ENCODE results near the gene ATP2C2.

Gene ATP2C2

GRCh38 chr16:84462296-84463210 is 94.2 kb downstream of the ATP2C2 start (continued):
- TF ChIP-seq PATZ1 (CRISPR knock-in tag; IDR thresholded peaks at IDR 0.05; ENCODE audit: borderline replicate concordance), result no peak

DNA sequence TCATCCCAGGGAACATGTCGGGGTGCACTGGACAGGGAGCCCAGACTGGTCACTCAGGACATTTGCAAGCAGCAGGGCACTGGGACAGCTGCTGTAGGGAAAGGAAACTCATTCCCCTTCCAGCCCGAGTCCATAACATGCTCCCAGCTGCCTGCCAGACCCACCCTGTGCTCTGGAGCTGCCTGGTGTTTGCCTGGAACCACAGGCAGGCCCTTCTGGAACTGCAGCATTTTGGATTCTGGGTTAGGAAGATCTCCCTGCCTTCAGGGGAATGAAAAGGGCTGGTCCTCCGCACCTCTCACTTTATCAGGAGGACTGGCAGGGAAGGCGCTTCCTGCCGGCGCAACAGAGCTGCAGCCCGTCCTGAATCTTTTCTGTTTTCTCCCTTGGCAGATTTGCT is 94.9 kb downstream of the ATP2C2 start:
- TF ChIP-seq ARNTL (CRISPR knock-in tag; IDR thresholded peaks at IDR 0.05; ENCODE audit: borderline replicate concordance, low read depth) (no peak), ZC3H10 (CRISPR knock-in tag; IDR thresholded peaks at IDR 0.05) (no peak), CSDC2 (CRISPR knock-in tag; IDR thresholded peaks at IDR 0.05) (no peak), SNAI2 (CRISPR knock-in tag; IDR thresholded peaks at IDR 0.05) (no peak), GLIS3 (CRISPR knock-in tag; IDR thresholded peaks at IDR 0.05) (no peak), OSR1 (CRISPR knock-in tag; IDR thresholded peaks at IDR 0.05) (no peak), ZFP30 (CRISPR knock-in tag; IDR thresholded peaks at IDR 0.05) (no peak), POU6F1 (CRISPR knock-in tag; IDR thresholded peaks at IDR 0.05; ENCODE audit: borderline replicate concordance, low read depth) (no peak), TOX (CRISPR knock-in tag; IDR thresholded peaks at IDR 0.05; ENCODE audit: borderline replicate concordance) (no peak), CREB5 (CRISPR knock-in tag; IDR thresholded peaks at IDR 0.05; ENCODE audit: low read depth) (no peak), TCF4 (CRISPR knock-in tag; IDR thresholded peaks at IDR 0.05; ENCODE audit: borderline replicate concordance) (no peak), PATZ1 (CRISPR knock-in tag; IDR thresholded peaks at IDR 0.05; ENCODE audit: borderline replicate concordance) (no peak), RARB (CRISPR knock-in tag; IDR thresholded peaks at IDR 0.05) (no peak), BACH2 (CRISPR knock-in tag; IDR thresholded peaks at IDR 0.05; ENCODE audit: borderline replicate concordance) (no peak), ZFP3 (CRISPR knock-in tag; IDR thresholded peaks at IDR 0.05) (no peak), PPARA (CRISPR knock-in tag; IDR thresholded peaks at IDR 0.05; ENCODE audit: borderline replicate concordance) (no peak)
- ATAC-seq, result no peak

DNA sequence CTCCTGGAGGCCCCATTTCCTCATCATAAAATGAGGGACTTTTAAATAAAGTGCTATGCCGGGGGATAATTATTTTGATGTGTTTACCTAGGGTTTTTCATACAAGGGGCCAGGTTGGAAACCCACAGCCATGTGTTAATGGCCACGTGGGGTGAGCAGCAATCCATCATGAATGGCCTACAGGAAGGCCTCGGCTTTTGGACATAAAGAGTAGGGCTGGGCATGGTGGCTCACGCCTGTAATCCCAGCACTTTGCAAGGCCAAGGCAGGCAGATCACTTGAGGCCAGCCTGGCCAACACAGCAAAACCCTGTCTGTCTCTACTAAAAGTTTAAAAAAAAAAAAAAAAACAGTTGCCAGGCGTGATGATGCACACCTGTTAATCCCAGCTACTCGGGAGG is 95.8 kb downstream of the ATP2C2 start:
- no peak for TF ChIP-seq ZFP3 (CRISPR knock-in tag; IDR thresholded peaks at IDR 0.05)
- no peak for ATAC-seq

- ATAC-seq, result no peak
- no peak for TF ChIP-seq ZC3H10 (CRISPR knock-in tag; IDR thresholded peaks at IDR 0.05)
- TF ChIP-seq, protein P1, sequence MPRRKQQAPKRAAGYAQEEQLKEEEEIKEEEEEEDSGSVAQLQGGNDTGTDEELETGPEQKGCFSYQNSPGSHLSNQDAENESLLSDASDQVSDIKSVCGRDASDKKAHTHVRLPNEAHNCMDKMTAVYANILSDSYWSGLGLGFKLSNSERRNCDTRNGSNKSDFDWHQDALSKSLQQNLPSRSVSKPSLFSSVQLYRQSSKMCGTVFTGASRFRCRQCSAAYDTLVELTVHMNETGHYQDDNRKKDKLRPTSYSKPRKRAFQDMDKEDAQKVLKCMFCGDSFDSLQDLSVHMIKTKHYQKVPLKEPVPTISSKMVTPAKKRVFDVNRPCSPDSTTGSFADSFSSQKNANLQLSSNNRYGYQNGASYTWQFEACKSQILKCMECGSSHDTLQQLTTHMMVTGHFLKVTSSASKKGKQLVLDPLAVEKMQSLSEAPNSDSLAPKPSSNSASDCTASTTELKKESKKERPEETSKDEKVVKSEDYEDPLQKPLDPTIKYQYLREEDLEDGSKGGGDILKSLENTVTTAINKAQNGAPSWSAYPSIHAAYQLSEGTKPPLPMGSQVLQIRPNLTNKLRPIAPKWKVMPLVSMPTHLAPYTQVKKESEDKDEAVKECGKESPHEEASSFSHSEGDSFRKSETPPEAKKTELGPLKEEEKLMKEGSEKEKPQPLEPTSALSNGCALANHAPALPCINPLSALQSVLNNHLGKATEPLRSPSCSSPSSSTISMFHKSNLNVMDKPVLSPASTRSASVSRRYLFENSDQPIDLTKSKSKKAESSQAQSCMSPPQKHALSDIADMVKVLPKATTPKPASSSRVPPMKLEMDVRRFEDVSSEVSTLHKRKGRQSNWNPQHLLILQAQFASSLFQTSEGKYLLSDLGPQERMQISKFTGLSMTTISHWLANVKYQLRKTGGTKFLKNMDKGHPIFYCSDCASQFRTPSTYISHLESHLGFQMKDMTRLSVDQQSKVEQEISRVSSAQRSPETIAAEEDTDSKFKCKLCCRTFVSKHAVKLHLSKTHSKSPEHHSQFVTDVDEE (CRISPR knock-in tag; IDR thresholded peaks at IDR 0.05), result no peak
- no peak for TF ChIP-seq RARB (CRISPR knock-in tag; IDR thresholded peaks at IDR 0.05)
- TF ChIP-seq PATZ1 (CRISPR knock-in tag; IDR thresholded peaks at IDR 0.05; ENCODE audit: borderline replicate concordance), result no peak
- TF ChIP-seq ARNTL (CRISPR knock-in tag; IDR thresholded peaks at IDR 0.05; ENCODE audit: borderline replicate concordance, low read depth), result no peak
- no peak for TF ChIP-seq ISL1 (CRISPR knock-in tag; IDR thresholded peaks at IDR 0.05)
- no peak for TF ChIP-seq ZFP3 (CRISPR knock-in tag; IDR thresholded peaks at IDR 0.05)
- no peak for TF ChIP-seq ZNF8 (CRISPR knock-in tag; IDR thresholded peaks at IDR 0.05)
- TF ChIP-seq ESRRG (CRISPR knock-in tag; IDR thresholded peaks at IDR 0.05), result no peak
- TF ChIP-seq BACH2 (CRISPR knock-in tag; IDR thresholded peaks at IDR 0.05; ENCODE audit: borderline replicate concordance), result no peak
- no peak for TF ChIP-seq TOX (CRISPR knock-in tag; IDR thresholded peaks at IDR 0.05; ENCODE audit: borderline replicate concordance)
- no peak for TF ChIP-seq ZNF70 (CRISPR knock-in tag; IDR thresholded peaks at IDR 0.05)
- TF ChIP-seq POU6F1 (CRISPR knock-in tag; IDR thresholded peaks at IDR 0.05; ENCODE audit: borderline replicate concordance, low read depth), result no peak
- TF ChIP-seq TCF4 (CRISPR knock-in tag; IDR thresholded peaks at IDR 0.05; ENCODE audit: borderline replicate concordance), result no peak
These were observed 96.8 kb downstream of the ATP2C2 start for GRCh38 chr16:84465154-84465553.
